Gastroesophageal sphincter (tissue), 4 donors: ENCODE results near the gene IKBKE. TPM values are rescaled to one million over a fixed set of nuclear protein-coding genes. Genes with fewer than 3 reads are reported as not detected.

Source experiments
- ATAC-seq: fragments of 150-250 bp; one replicate; pipeline ENCODE4 v1.9.1; 2016; ENCODE audit warnings: mild to moderate bottlenecking, moderate library complexity
- H3K27ac ChIP-seq, 4 donors: fragments of 200-600 bp; sonication (generic) in 3 of 4; 1 replicate in 3 of 4; 2 replicates in 1 of 4; pipeline ENCODE4 v1.5.1; 2016 to 2019
- H3K27me3 ChIP-seq: fragments of 200-600 bp; sonication (generic); one replicate; pipeline ENCODE4 v1.5.1; 2019
- H3K36me3 ChIP-seq, 2 donors: fragments of 200-600 bp; sonication (generic); one replicate each; pipeline ENCODE4 v1.5.1; 2019; ENCODE audit warnings: control low read depth in 1 of 2
- H3K4me1 ChIP-seq, 3 donors: fragments of 200-600 bp; sonication (generic); 1 replicate in 2 of 3; 2 replicates in 1 of 3; pipeline ENCODE4 v1.5.1; 2016 to 2019; ENCODE audit warnings: control low read depth in 2 of 3
- H3K4me3 ChIP-seq, 2 donors: fragments of 200-600 bp; sonication (generic); one replicate each; pipeline ENCODE4 v1.5.1; 2019; ENCODE audit warnings: mild to moderate bottlenecking in 1 of 2, moderate library complexity in 1 of 2
- H3K9me3 ChIP-seq, 3 donors: fragments of 200-600 bp; sonication (generic); one replicate each; pipeline ENCODE4 v1.5.1; 2017 to 2019; ENCODE audit warnings: control low read depth in 2 of 3
- EP300 ChIP-seq: sonication (generic); formaldehyde crosslinking; IDR thresholded peaks from one replicate; pipeline ENCODE4 v1.6.1; 2017; ENCODE audit warnings: antibody characterized with exemption, mild to moderate bottlenecking
- POLR2A ChIP-seq, 2 donors: fragments of 450-650 bp; IDR thresholded peaks; one replicate each; pipeline ENCODE4 v1.6.1; 2017; ENCODE audit warnings: antibody characterized with exemption in 2 of 2, mild to moderate bottlenecking in 2 of 2, moderate library complexity in 1 of 2
- POLR2AphosphoS5 ChIP-seq: sonication (generic); formaldehyde crosslinking; IDR thresholded peaks from one replicate; pipeline ENCODE4 v1.6.1; 2017; ENCODE audit warnings: antibody characterized with exemption
- WGBS, 2 donors: methylation state at CpG; one replicate each; pipeline ENCODE4 v1.1.5; 2018; ENCODE audit warnings: low coverage in 1 of 2; 5-methylcytosine and 5-hydroxymethylcytosine counted together
- total RNA-seq, 4 donors: library from RNA; depleted of rRNA; stranded (reverse); fragments of >200 nt; gene quantifications; one replicate each; pipeline ENCODE4 v1.1.0, GENCODE V29; 2016
- TF ChIP-seq, protein P1 (sequence below), 4 experiments: fragments of 200-600 bp in 2 of 4; fragments of 450-650 bp in 2 of 4; sonication (generic) in 1 of 4; IDR thresholded peaks; one replicate each; pipeline ENCODE4 v1.5.1; 2017 to 2019; ENCODE audit warnings: antibody characterized with exemption in 4 of 4, mild to moderate bottlenecking in 2 of 4, moderate library complexity in 2 of 4

The IKBKE gene
- total RNA-seq, 4 donors from 2014 or later, result 2.2 to 3.9 (median 2.7) TPM

DNA sequence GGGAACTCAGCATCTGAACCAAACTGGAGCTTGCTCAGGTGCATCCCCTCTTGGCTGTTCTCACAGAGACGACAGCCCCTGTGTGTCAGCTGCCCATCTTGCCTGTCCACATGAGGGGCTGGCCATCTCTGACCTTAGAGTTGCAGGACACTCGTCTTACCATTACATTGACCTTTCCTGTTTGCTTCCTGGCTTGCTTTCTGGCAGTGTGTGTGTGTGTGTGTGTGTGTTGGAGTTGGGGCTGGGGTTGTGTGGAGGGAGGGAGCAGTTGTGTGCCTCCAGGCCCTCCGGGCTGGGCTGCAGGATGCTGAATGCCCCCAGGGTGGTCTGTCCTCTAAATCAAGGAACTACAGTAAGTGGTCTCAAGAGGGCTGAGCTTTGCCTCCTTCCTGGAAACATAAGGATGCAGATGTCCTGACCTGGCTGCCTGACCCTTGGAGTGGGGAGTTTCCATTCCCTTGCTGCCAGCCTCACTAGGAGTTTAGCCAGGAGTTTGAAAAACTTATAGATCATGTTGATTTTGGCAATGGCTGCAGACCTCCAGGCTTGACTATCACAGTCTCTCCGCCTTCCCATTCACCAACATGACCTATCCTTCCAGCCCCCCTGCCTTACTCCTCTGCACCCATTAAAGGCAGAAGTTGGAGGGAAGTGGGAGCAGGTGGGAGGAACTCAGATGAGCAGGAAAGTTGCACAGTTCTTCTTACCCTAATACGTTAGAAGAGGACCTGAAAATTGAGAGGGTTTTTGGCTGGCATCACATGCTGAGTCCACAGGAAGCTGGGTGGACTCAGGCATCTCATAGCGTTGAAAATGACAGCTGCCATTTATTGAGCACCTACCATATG is 56.0 kb downstream of the IKBKE start:
- no peak overlapping the region for H3K27ac ChIP-seq
- no peak overlapping the region for H3K4me3 ChIP-seq
- no peaks in the 10 kb centered on the region for H3K36me3 ChIP-seq
- no peak for TF ChIP-seq POLR2A (IDR thresholded peaks at IDR 0.05)
- no peak for TF ChIP-seq POLR2AphosphoS5
- TF ChIP-seq, protein P1, sequence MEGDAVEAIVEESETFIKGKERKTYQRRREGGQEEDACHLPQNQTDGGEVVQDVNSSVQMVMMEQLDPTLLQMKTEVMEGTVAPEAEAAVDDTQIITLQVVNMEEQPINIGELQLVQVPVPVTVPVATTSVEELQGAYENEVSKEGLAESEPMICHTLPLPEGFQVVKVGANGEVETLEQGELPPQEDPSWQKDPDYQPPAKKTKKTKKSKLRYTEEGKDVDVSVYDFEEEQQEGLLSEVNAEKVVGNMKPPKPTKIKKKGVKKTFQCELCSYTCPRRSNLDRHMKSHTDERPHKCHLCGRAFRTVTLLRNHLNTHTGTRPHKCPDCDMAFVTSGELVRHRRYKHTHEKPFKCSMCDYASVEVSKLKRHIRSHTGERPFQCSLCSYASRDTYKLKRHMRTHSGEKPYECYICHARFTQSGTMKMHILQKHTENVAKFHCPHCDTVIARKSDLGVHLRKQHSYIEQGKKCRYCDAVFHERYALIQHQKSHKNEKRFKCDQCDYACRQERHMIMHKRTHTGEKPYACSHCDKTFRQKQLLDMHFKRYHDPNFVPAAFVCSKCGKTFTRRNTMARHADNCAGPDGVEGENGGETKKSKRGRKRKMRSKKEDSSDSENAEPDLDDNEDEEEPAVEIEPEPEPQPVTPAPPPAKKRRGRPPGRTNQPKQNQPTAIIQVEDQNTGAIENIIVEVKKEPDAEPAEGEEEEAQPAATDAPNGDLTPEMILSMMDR (IDR thresholded peaks at IDR 0.05), result no peak
- TF ChIP-seq EP300, result no peak
- WGBS, 2 donors, result 63 to 65% methylated on average over 2 to 5 of the region's 6 CpGs
- no peaks in the 10 kb centered on the region for H3K4me1 ChIP-seq
- no peaks in the 10 kb centered on the region for H3K9me3 ChIP-seq
- no peak for ATAC-seq
- no peaks in the 10 kb centered on the region for H3K27me3 ChIP-seq

- Histone ChIP-seq H3K27me3 (no peaks in the 10 kb centered on the region), H3K27ac (no peak overlapping the region), H3K9me3 (no peaks in the 10 kb centered on the region), H3K4me3 (no peak overlapping the region), H3K36me3 (no peaks in the 10 kb centered on the region), H3K4me1 (no peaks in the 10 kb centered on the region)
- TF ChIP-seq, protein P1 (IDR thresholded peaks at IDR 0.05), result no peak
- TF ChIP-seq POLR2A (IDR thresholded peaks at IDR 0.05), result no peak
- TF ChIP-seq POLR2AphosphoS5, result no peak
- no peak for ATAC-seq
- WGBS, 2 donors, result 93 to 100% methylated on average over 4 of the region's 7 CpGs
These were observed 59.1 kb downstream of the IKBKE start for GRCh38 chr1:206529425-206529824.

GRCh38 chr1:206532368-206532767 is 62.1 kb downstream of the IKBKE start:
- H3K4me3 ChIP-seq, result no peak overlapping the region
- H3K9me3 ChIP-seq, result no peaks in the 10 kb centered on the region
- ATAC-seq, result no peak
- no peak overlapping the region for H3K27ac ChIP-seq
- no peaks in the 10 kb centered on the region for H3K27me3 ChIP-seq
- 100% methylated on average over 3 of the region's 7 CpGs; no CpG with 5 or more reads in 1 of the 2 donors for WGBS, 2 donors
- no peaks in the 10 kb centered on the region for H3K4me1 ChIP-seq
- no peak for TF ChIP-seq EP300
- TF ChIP-seq, protein P1 (IDR thresholded peaks at IDR 0.05), result no peak
- no peak for TF ChIP-seq POLR2A (IDR thresholded peaks at IDR 0.05)
- no peak for TF ChIP-seq POLR2AphosphoS5
- no peaks in the 10 kb centered on the region for H3K36me3 ChIP-seq

- no peak overlapping the region for H3K27ac ChIP-seq
- peaks cover 0 to 3% (median 0%) of the 10 kb centered on the region in 3 donors for H3K4me1 ChIP-seq
- H3K4me3 ChIP-seq, result no peak overlapping the region
- no peaks in the 10 kb centered on the region for H3K9me3 ChIP-seq
- ATAC-seq, result peak; percentile 22
- TF ChIP-seq POLR2A (IDR thresholded peaks at IDR 0.05), result no peak
- no peak for TF ChIP-seq POLR2AphosphoS5
- TF ChIP-seq EP300, result no peak
- TF ChIP-seq, protein P1 (IDR thresholded peaks at IDR 0.05), result no peak
- 92 to 94% methylated on average over 3 of the region's 3 CpGs for WGBS, 2 donors
- H3K27me3 ChIP-seq, result no peaks in the 10 kb centered on the region
- no peaks in the 10 kb centered on the region for H3K36me3 ChIP-seq
These were observed 64.3 kb downstream of the IKBKE start for GRCh38 chr1:206534552-206534951.

- no peaks in the 10 kb centered on the region for H3K9me3 ChIP-seq
- H3K4me3 ChIP-seq, result no peak overlapping the region
- no peak overlapping the region for H3K27ac ChIP-seq
- H3K4me1 ChIP-seq, result peaks cover 0 to 14% (median 5%) of the 10 kb centered on the region in 3 donors
- WGBS, 2 donors, result 50% methylated on average over 1 of the region's 6 CpGs
- H3K36me3 ChIP-seq, result no peaks in the 10 kb centered on the region
- no peak for ATAC-seq
- TF ChIP-seq POLR2AphosphoS5, result no peak
- TF ChIP-seq POLR2A (IDR thresholded peaks at IDR 0.05), result no peak
- no peak for TF ChIP-seq EP300
- TF ChIP-seq, protein P1 (IDR thresholded peaks at IDR 0.05), result no peak
- no peaks in the 10 kb centered on the region for H3K27me3 ChIP-seq
These were observed 65.5 kb downstream of the IKBKE start for GRCh38 chr1:206535853-206536188.
